ENCODE measurements around the gene ZBTB16.

DNA sequence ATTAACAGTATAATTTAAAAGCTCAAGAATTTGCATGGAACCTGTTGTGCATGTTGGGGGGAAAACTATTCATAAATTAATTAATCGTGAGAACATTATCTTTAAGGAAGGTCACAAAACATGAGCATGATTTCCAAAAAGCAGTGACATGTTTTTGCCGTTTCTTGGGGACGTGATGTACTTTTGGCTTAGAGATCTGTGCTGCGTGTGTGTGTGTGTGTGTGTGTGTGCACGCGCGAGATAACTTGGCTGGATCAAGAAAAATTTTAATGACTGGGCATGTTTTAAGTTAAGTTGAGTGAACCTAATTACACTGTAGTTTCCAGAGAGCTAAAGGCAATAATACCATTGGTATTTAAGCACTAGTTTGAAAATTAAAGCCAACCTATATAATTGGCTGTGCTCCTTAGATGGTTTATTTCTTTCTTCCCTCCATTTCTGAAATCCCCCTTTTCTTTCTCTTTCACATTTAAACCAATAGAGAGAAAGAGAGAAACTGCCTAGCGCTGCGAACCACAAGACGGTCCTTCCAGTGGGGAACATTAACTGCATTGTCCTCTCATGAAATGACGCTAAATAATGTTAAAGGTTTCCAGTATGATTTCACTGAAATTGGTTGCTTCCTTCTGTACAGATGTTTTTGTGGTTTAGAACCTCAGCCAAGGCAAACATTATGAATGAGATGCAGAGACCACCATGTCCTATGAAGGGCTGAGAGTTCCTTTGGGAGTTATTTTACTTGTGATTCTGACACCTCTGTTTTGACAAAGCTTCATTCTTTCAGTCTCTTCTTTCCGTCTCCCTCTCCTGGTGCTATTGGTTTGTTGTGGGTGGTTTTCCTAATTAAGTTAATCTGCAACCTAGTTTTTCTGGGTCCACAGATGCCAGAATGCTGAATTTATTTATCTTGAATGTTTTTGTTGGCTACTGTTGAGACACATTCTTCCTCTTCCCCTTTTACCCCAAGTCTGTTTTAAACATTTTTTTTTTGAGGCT is 51.7 kb downstream of the ZBTB16 start:
- TF ChIP-seq, protein P1, sequence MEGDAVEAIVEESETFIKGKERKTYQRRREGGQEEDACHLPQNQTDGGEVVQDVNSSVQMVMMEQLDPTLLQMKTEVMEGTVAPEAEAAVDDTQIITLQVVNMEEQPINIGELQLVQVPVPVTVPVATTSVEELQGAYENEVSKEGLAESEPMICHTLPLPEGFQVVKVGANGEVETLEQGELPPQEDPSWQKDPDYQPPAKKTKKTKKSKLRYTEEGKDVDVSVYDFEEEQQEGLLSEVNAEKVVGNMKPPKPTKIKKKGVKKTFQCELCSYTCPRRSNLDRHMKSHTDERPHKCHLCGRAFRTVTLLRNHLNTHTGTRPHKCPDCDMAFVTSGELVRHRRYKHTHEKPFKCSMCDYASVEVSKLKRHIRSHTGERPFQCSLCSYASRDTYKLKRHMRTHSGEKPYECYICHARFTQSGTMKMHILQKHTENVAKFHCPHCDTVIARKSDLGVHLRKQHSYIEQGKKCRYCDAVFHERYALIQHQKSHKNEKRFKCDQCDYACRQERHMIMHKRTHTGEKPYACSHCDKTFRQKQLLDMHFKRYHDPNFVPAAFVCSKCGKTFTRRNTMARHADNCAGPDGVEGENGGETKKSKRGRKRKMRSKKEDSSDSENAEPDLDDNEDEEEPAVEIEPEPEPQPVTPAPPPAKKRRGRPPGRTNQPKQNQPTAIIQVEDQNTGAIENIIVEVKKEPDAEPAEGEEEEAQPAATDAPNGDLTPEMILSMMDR (optimal IDR thresholded peaks at IDR 0.05 in 1 of 3, IDR thresholded peaks at IDR 0.05 in 1 of 3, conservative IDR thresholded peaks at IDR 0.05 in 1 of 3; ENCODE audit: extremely low read depth in 1 of 3, insufficient read depth in 2 of 3, low read length in 3 of 3) = no peak
- peak; percentile 11 for TF ChIP-seq EZH2 (IDR thresholded peaks at IDR 0.05; ENCODE audit: low read length)
